Measurements from ENCODE around the gene CHST15. TPM values are rescaled to one million over a fixed set of nuclear protein-coding genes. Genes with fewer than 3 reads are reported as not detected.

CHST15 gene
- total and polyA plus RNA-seq, 2 experiments from 2014 or later, result 0.06 to 0.11 TPM

GRCh38 chr10:123958241-123958640 is 135.2 kb downstream of the CHST15 start:
- Histone ChIP-seq H4K20me1 (ENCODE audit: insufficient read depth) (no peaks in the 10 kb centered on the region), H3K4me1 (ENCODE audit: insufficient read depth) (no peaks in the 10 kb centered on the region), H3K79me2 (ENCODE audit: insufficient read depth) (no peaks in the 10 kb centered on the region), H3K4me2 (ENCODE audit: unreplicated experiment) (no peak overlapping the region), H3F3A (ENCODE audit: insufficient read depth) (no peaks in the 10 kb centered on the region), H3K9me3 (ENCODE audit: low read depth) (no peaks in the 10 kb centered on the region), H3K4me3 (no peak overlapping the region), H2AFZ (no peak overlapping the region), H3K27me3 (replicated peaks; ENCODE audit: insufficient read depth) (peaks cover 3% of the 10 kb centered on the region; the same call in 1 of the 2 replicates), H3K9ac (no peak overlapping the region), H3K9me2 (ENCODE audit: insufficient read depth) (no peaks in the 10 kb centered on the region), H3K36me3 (ENCODE audit: low read depth) (no peaks in the 10 kb centered on the region), H3K27ac (no peak overlapping the region)
- DNase-seq, result no peak
- 24% methylated on average over 2 of the region's 2 CpGs for WGBS, 2 experiments (ENCODE audit: low coverage in 1 of 2, low lambda C conversion rate in 2 of 2, missing lambda C conversion rate in 2 of 2)
- in situ Hi-C loops (cut with MboI), result loop anchor here (25.0 kb wide), 2 partner anchors 821 to 921 kb away; partner anchors contain the start of genes HMX2 and HMX3
- no peak for TF ChIP-seq EZH2 (IDR thresholded peaks at IDR 0.05; ENCODE audit: insufficient read depth, poor library complexity, severe bottlenecking)
- no peak for TF ChIP-seq EZH2phosphoT487 (IDR thresholded peaks at IDR 0.05; ENCODE audit: insufficient read depth, low read depth)

Other genes with a start within 250 kb of the CHST15 start
- gene CPXM2, start 201.8 kb downstream of the CHST15 start, total RNA-seq (2014; rRNA removed; shearing (Covaris generic)), result 19.8 and 21.2 TPM in 2 replicates
- gene CPXM2, start 201.8 kb downstream of the CHST15 start, polyA plus RNA-seq (2016; fragmentation: Nextera tagmentation; extraction: Ambion mirVana), result 14.2 and 14.8 TPM in 2 replicates